PFSK-1 (cell line): Measurements from ENCODE around the gene TMX1.

Experiments used
- FOXP2 ChIP-seq: optimal IDR thresholded peaks from 2 replicates; pipeline ENCODE3; 2011; ENCODE audit warnings: borderline replicate concordance, control low read depth, inconsistent platforms; ENCODE audit not compliant: insufficient read depth; ENCODE audit errors: extremely low read length, extremely low read depth
- POLR2AphosphoS5 ChIP-seq: IDR thresholded peaks from 2 replicates; pipeline ENCODE4 v1.6.1; 2012; ENCODE audit warnings: low read depth, mild to moderate bottlenecking, control low read depth, low read length, moderate library complexity
- REST ChIP-seq, 2 experiments: IDR thresholded peaks; 2 replicates each; pipeline versions ENCODE4 v1.6.1 to v1.8.0; 2011 to 2012; ENCODE audit warnings: low read depth in 2 of 2, low read length in 2 of 2, control low read depth in 1 of 2, inconsistent platforms in 1 of 2, mild to moderate bottlenecking in 1 of 2, moderate library complexity in 1 of 2; ENCODE audit not compliant: insufficient read depth in 1 of 2
- SIN3A ChIP-seq: IDR thresholded peaks from 2 replicates; pipeline ENCODE4 v1.6.1; 2012; ENCODE audit warnings: mild to moderate bottlenecking, low read length, moderate library complexity, borderline replicate concordance; ENCODE audit not compliant: insufficient read depth
- TAF1 ChIP-seq: IDR thresholded peaks from 2 replicates; pipeline ENCODE4 v1.6.1; 2012; ENCODE audit warnings: low read length, control low read depth, borderline replicate concordance; ENCODE audit not compliant: insufficient read depth

Gene TMX1

GRCh38 chr14:51262868-51263267, 22.8 kb downstream of the TMX1 start:
- TF ChIP-seq REST (IDR thresholded peaks at IDR 0.05; ENCODE audit: insufficient read depth in 1 of 2, low read depth in 2 of 2, low read length in 2 of 2): no peak
- TF ChIP-seq POLR2AphosphoS5: no peak
- TF ChIP-seq TAF1: no peak
- no peak for TF ChIP-seq FOXP2
- no peak for TF ChIP-seq SIN3A

GRCh38 chr14:51269634-51270033, 29.6 kb downstream of the TMX1 start:
- TF ChIP-seq SIN3A: no peak
- TF ChIP-seq REST (IDR thresholded peaks at IDR 0.05; ENCODE audit: insufficient read depth in 1 of 2, low read depth in 2 of 2, low read length in 2 of 2): no peak
- no peak for TF ChIP-seq POLR2AphosphoS5
- no peak for TF ChIP-seq TAF1
- TF ChIP-seq FOXP2: no peak

- no peak for TF ChIP-seq REST (IDR thresholded peaks at IDR 0.05; ENCODE audit: insufficient read depth in 1 of 2, low read depth in 2 of 2, low read length in 2 of 2)
- TF ChIP-seq FOXP2: no peak
- TF ChIP-seq POLR2AphosphoS5: no peak
- TF ChIP-seq SIN3A: no peak
- no peak for TF ChIP-seq TAF1
Observed at GRCh38 chr14:51276605-51277004, 36.6 kb downstream of the TMX1 start.

- no peak for TF ChIP-seq REST (IDR thresholded peaks at IDR 0.05; ENCODE audit: insufficient read depth in 1 of 2, low read depth in 2 of 2, low read length in 2 of 2)
- no peak for TF ChIP-seq SIN3A
- no peak for TF ChIP-seq POLR2AphosphoS5
- TF ChIP-seq FOXP2: no peak
- TF ChIP-seq TAF1: no peak
Observed at GRCh38 chr14:51277753-51278415, 37.8 kb downstream of the TMX1 start.
